Transverse colon (tissue), 4 donors: ENCODE data around the gene ZNF217. TPM values are rescaled to one million over a fixed set of nuclear protein-coding genes. Genes with fewer than 3 reads are reported as not detected.
"Not testable (repeated sequence)": the region's sequence is repeated elsewhere in the genome, so short reads cannot be mapped to it uniquely, and the experiment has no call there.

Experiments
- DNase-seq: peaks from one replicate; pipeline ENCODE4 v3.0.0-alpha.2; 2019
- H3K27ac ChIP-seq, 4 donors: fragments of 200-600 bp; sonication (generic); 2 replicates each; pipeline ENCODE4 v1.5.1; 2016 to 2018; ENCODE audit warnings: inconsistent platforms in 4 of 4
- H3K27me3 ChIP-seq: fragments of 200-600 bp; sonication (generic); 2 replicates; pipeline ENCODE4 v1.5.1; 2017; ENCODE audit warnings: inconsistent platforms
- H3K36me3 ChIP-seq, 4 donors: fragments of 200-600 bp; sonication (generic); 2 replicates each; pipeline ENCODE4 v1.5.1; 2017 to 2019; ENCODE audit warnings: inconsistent platforms in 4 of 4
- H3K4me1 ChIP-seq, 4 donors: fragments of 200-600 bp; sonication (generic); 2 replicates each; pipeline ENCODE4 v1.5.1; 2017 to 2020; ENCODE audit warnings: inconsistent platforms in 4 of 4
- H3K4me3 ChIP-seq, 4 donors: fragments of 200-600 bp; sonication (generic); 1 replicate in 1 of 4; 2 replicates in 3 of 4; pipeline versions ENCODE4 v1.5.1 to v1.6.1; 2017 to 2019; ENCODE audit warnings: inconsistent platforms in 4 of 4
- H3K9me3 ChIP-seq, 2 donors: fragments of 200-600 bp; sonication (generic); 2 replicates each; pipeline ENCODE4 v1.5.1; 2017 to 2019; ENCODE audit warnings: inconsistent platforms in 2 of 2
- CTCF ChIP-seq, 5 experiments: fragments of 200-600 bp in 3 of 5; fragments of 450-650 bp in 2 of 5; sonication (generic) in 3 of 5; IDR thresholded peaks; 1 replicate in 2 of 5; 2 replicates in 3 of 5; pipeline ENCODE4 v1.5.1; 2016 to 2017; ENCODE audit warnings: antibody characterized with exemption in 5 of 5, inconsistent platforms in 3 of 5, mild to moderate bottlenecking in 2 of 5, moderate library complexity in 1 of 5
- EP300 ChIP-seq: sonication (generic); formaldehyde crosslinking; IDR thresholded peaks from one replicate; pipeline ENCODE4 v1.6.1; 2017; ENCODE audit warnings: antibody characterized with exemption, low read depth
- POLR2A ChIP-seq: fragments of 450-650 bp; IDR thresholded peaks from one replicate; pipeline ENCODE4 v1.6.1; 2016; ENCODE audit warnings: antibody characterized with exemption, mild to moderate bottlenecking, moderate library complexity
- POLR2AphosphoS5 ChIP-seq, 3 donors: sonication (generic); formaldehyde crosslinking; IDR thresholded peaks; one replicate each; pipeline ENCODE4 v1.6.1; 2016; ENCODE audit warnings: antibody characterized with exemption in 3 of 3
- WGBS, 2 donors: methylation state at CpG; one replicate each; pipeline ENCODE4 v1.1.5; 2018; ENCODE audit warnings: low coverage in 1 of 2; 5-methylcytosine and 5-hydroxymethylcytosine counted together
- in situ Hi-C, 4 donors: fragments of 200-750 bp; cut with MboI; loops; one replicate each; pipeline versions ENCODE4 v1.15.0 to v1.15.1; 2017; ENCODE audit warnings: low sequenced_read_pairs in 3 of 4, low pct_ligation_motif_present in 1 of 4, low pct_unique_long_range_greater_than_20kb in 1 of 4
- intact Hi-C: fragments of 100-400 bp; cut with DNase I; formaldehyde crosslinking; loops from one replicate; pipeline ENCODE4 v1.15.1; 2023; ENCODE audit warnings: low total_unique reads
- total RNA-seq, 4 donors: library from RNA; depleted of rRNA; stranded (reverse); fragments of >200 nt; gene quantifications; one replicate each; pipeline ENCODE4 v1.1.0, GENCODE V29; 2016

Gene ZNF217
- total RNA-seq, 4 donors from 2014 or later, result 28.9 to 82.6 (median 46.0) TPM

DNA sequence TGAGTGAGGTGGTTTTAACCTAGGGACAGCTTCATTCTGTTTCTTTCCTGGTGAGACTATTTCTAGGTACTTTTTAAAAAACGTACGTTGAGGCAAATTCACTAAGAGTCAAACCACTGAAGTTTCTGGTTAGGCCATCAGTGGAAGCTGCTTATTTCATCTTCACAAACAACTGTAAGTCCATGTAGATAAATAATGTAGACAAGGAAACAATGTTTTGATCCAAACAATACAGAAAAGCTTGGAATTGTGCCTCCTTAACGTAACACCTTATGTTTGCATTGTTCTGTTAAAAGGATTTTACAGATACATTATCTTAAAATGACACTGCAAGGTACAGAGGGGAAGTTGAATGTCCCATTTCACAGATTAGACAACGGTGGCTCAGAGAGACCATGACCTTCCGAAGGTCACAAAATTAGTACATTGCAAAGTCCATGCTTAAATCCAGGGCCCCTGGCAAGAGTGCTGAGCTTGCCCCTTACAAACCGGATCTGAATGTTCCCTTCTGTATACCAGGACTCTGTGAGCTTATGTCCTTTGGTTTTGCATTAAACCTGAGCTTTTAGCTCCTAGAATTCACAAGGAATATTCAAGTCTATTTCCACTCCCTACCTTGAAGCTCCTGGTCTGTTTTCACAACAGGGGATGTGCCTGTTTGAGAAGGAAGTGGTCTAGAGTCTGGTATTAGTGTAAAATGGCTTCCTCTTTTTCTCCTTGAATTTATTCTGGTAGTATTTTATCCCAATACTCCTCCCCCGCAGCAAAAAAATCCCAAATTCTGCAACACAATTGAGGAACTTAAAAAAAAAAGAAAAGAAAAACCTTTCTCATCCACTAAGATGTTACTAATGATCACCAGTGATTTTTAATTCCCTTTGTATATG lies 28.9 kb upstream of the ZNF217 start:
- H3K4me1 ChIP-seq, result peaks cover 20 to 48% (median 28%) of the 10 kb centered on the region in 4 donors
- 29 to 36% methylated on average over 4 to 7 of the region's 7 CpGs for WGBS, 2 donors
- peak overlapping the region; percentile 89 to 96 (median 93) for H3K27ac ChIP-seq
- H3K9me3 ChIP-seq, result no peaks in the 10 kb centered on the region
- H3K36me3 ChIP-seq, result no peaks in the 10 kb centered on the region
- DNase-seq, result no peak
- H3K4me3 ChIP-seq, result no peak overlapping the region
- H3K27me3 ChIP-seq, result no peaks in the 10 kb centered on the region
- intact Hi-C loops (no loop called here), in situ Hi-C loops (no loop called here)
- TF ChIP-seq POLR2A (no peak), POLR2AphosphoS5 (IDR thresholded peaks at IDR 0.05) (no peak), CTCF (IDR thresholded peaks at IDR 0.05) (no peak), EP300 (no peak)

GRCh38 chr20:53621482-53622246 lies 28.0 kb upstream of the ZNF217 start:
- in situ Hi-C loops, result no loop called here
- intact Hi-C loops, result no loop called here
- Histone ChIP-seq H3K27me3 (no peaks in the 10 kb centered on the region), H3K4me3 (peak overlapping the region in 1 of 4 donors; percentile 2), H3K4me1 (peaks cover 20 to 48% (median 28%) of the 10 kb centered on the region in 4 donors), H3K36me3 (no peaks in the 10 kb centered on the region), H3K27ac (peak overlapping the region; percentile 89 to 96 (median 93)), H3K9me3 (no peaks in the 10 kb centered on the region)
- TF ChIP-seq POLR2AphosphoS5 (IDR thresholded peaks at IDR 0.05), result peak; percentile 10 to 69 (median 60)
- no peak for TF ChIP-seq CTCF (IDR thresholded peaks at IDR 0.05)
- TF ChIP-seq EP300, result no peak
- no peak for TF ChIP-seq POLR2A
- DNase-seq, result peak; percentile 39
- 13 to 30% methylated on average over 4 to 9 of the region's 9 CpGs for WGBS, 2 donors

DNA sequence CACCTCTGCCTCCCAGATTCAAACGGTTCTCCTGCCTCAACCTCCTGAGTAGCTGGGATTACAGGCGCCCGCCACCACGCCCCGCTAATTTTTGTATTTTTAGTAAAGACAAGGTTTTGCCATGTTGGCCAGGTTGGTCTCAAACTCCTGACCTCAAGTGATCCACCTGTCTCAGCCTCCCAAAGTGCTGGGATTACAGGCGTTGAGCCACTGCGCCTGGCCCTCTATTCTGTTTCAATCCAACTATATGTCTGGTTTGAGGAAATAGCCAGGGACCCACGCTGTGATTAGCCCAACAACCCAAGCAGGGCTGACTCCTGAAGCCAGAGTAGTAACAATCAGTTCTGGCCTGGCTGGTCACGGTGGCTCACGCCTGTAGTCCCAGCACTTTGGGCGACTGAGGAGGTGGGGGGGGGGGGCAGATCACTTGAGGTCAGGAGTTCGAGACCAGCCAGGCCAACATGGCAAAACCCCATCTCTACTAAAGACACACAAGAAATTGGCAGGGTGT lies 24.9 kb upstream of the ZNF217 start:
- DNase-seq, in situ Hi-C loops, H3K27me3 ChIP-seq, intact Hi-C loops, H3K27ac ChIP-seq, H3K9me3 ChIP-seq, H3K36me3 ChIP-seq, H3K4me3 ChIP-seq: not testable (repeated sequence)
- H3K4me1 ChIP-seq, result peaks cover 20 to 30% (median 25%) of the 10 kb centered on the region in 4 donors
- WGBS, 2 donors, result 20 to 93% methylated on average over 1 to 12 of the region's 12 CpGs

- TF ChIP-seq CTCF (IDR thresholded peaks at IDR 0.05), result no peak
- no peak for TF ChIP-seq EP300
- no peak for TF ChIP-seq POLR2AphosphoS5 (IDR thresholded peaks at IDR 0.05)
- no peak for TF ChIP-seq POLR2A
- Histone ChIP-seq H3K27me3 (no peaks in the 10 kb centered on the region), H3K36me3 (no peaks in the 10 kb centered on the region), H3K4me1 (peaks cover 17 to 24% (median 23%) of the 10 kb centered on the region in 4 donors), H3K4me3 (no peak overlapping the region), H3K9me3 (no peaks in the 10 kb centered on the region), H3K27ac (no peak overlapping the region)
- in situ Hi-C loops (no loop called here), intact Hi-C loops (no loop called here)
- 91 to 92% methylated on average over 3 to 10 of the region's 10 CpGs for WGBS, 2 donors
- DNase-seq, result no peak
These were observed 24.3 kb upstream of the ZNF217 start for GRCh38 chr20:53617791-53618489.

- in situ Hi-C loops, result not testable (repeated sequence)
These were observed 22.9 kb upstream of the ZNF217 start for GRCh38 chr20:53616489-53616888.

More at GRCh38 chr20:53616489-53616888, 22.9 kb upstream of the ZNF217 start:
- WGBS, 2 donors, result 91 to 94% methylated on average over 3 to 6 of the region's 6 CpGs
- H3K27ac ChIP-seq, H3K27me3 ChIP-seq, H3K36me3 ChIP-seq, H3K4me3 ChIP-seq, DNase-seq, intact Hi-C loops, H3K9me3 ChIP-seq: not testable (repeated sequence)
- H3K4me1 ChIP-seq, result peaks cover 3 to 13% (median 9%) of the 10 kb centered on the region in 4 donors
